Liver (tissue), 9 donors: ENCODE results near the gene EYA4. TPM values are rescaled to one million over a fixed set of nuclear protein-coding genes. Genes with fewer than 3 reads are reported as not detected.

Source experiments
- DNase-seq: peaks from one replicate; pipeline ENCODE4 v3.0.0-alpha.2; 2017; ENCODE audit warnings: low spot score
- H3K27ac ChIP-seq, 2 donors: one replicate each; pipeline ENCODE4 v1.7.0; 2013; ENCODE audit warnings: inconsistent platforms in 2 of 2, low read length in 2 of 2, control low read depth in 1 of 2, low read depth in 1 of 2, mild to moderate bottlenecking in 1 of 2
- H3K27me3 ChIP-seq, 4 donors: one replicate each; pipeline versions ENCODE4 v1.6.1 to v1.7.0; 2013; ENCODE audit warnings: low read length in 3 of 4, inconsistent platforms in 1 of 4, mild to moderate bottlenecking in 1 of 4, moderate library complexity in 1 of 4; ENCODE audit not compliant: control insufficient read depth in 4 of 4, insufficient read depth in 4 of 4
- H3K36me3 ChIP-seq, 4 donors: one replicate each; pipeline versions ENCODE4 v1.6.1 to v1.7.0; 2013; ENCODE audit warnings: low read length in 3 of 4, mild to moderate bottlenecking in 3 of 4, low read depth in 1 of 4, moderate library complexity in 1 of 4; ENCODE audit not compliant: control insufficient read depth in 4 of 4, insufficient read depth in 3 of 4
- H3K4me1 ChIP-seq, 4 donors: one replicate each; pipeline versions ENCODE4 v1.6.1 to v1.7.0; 2013; ENCODE audit warnings: low read length in 3 of 4, mild to moderate bottlenecking in 3 of 4, moderate library complexity in 1 of 4; ENCODE audit not compliant: control insufficient read depth in 4 of 4, insufficient read depth in 4 of 4
- H3K4me3 ChIP-seq, 3 donors: one replicate each; pipeline versions ENCODE4 v1.6.1 to v1.7.0; 2013; ENCODE audit warnings: low read length in 3 of 3, control low read depth in 1 of 3, low read depth in 1 of 3, mild to moderate bottlenecking in 1 of 3
- H3K9ac ChIP-seq, 2 donors: one replicate each; pipeline ENCODE4 v1.7.0; 2013; ENCODE audit warnings: low read length in 2 of 2, mild to moderate bottlenecking in 2 of 2, moderate library complexity in 2 of 2, control low read depth in 1 of 2, low read depth in 1 of 2
- H3K9me3 ChIP-seq, 4 donors: one replicate each; pipeline versions ENCODE4 v1.6.1 to v1.7.0; 2013; ENCODE audit warnings: low read length in 3 of 4; ENCODE audit not compliant: control insufficient read depth in 4 of 4
- ATF3 ChIP-seq: IDR thresholded peaks from 2 replicates; pipeline ENCODE4 v1.6.1; 2016; ENCODE audit warnings: antibody characterized with exemption
- CTCF ChIP-seq: fragments of 150-350 bp; IDR thresholded peaks from 2 replicates; pipeline ENCODE4 v1.5.1; 2017; ENCODE audit warnings: improper control_type of control experiment, low read depth, low read length; ENCODE audit not compliant: missing input control
- EGR1 ChIP-seq, 2 donors: IDR thresholded peaks; 2 replicates each; pipeline ENCODE4 v1.6.1; 2016 to 2018; ENCODE audit warnings: antibody characterized with exemption in 2 of 2, low read depth in 2 of 2
- FOXA1 ChIP-seq: IDR thresholded peaks from 2 replicates; pipeline ENCODE4 v1.6.1; 2016; ENCODE audit warnings: antibody characterized with exemption
- FOXA2 ChIP-seq: IDR thresholded peaks from 2 replicates; pipeline ENCODE4 v1.6.1; 2016; ENCODE audit warnings: antibody characterized with exemption
- HNF4A ChIP-seq, 2 donors: conservative IDR thresholded peaks; 2 replicates each; pipeline ENCODE4 v1.6.1; 2016; ENCODE audit warnings: antibody characterized with exemption in 2 of 2, mild to moderate bottlenecking in 2 of 2
- HNF4G ChIP-seq: IDR thresholded peaks from 2 replicates; pipeline ENCODE4 v1.6.1; 2016; ENCODE audit warnings: antibody characterized with exemption
- JUND ChIP-seq, 2 donors: IDR thresholded peaks; 2 replicates each; pipeline ENCODE4 v1.6.1; 2016; ENCODE audit warnings: antibody characterized with exemption in 2 of 2
- MAX ChIP-seq: IDR thresholded peaks from 2 replicates; pipeline ENCODE4 v1.6.1; 2016; ENCODE audit warnings: antibody characterized with exemption
- NR2F2 ChIP-seq: IDR thresholded peaks from 2 replicates; pipeline ENCODE4 v1.6.1; 2016; ENCODE audit warnings: antibody characterized with exemption
- RAD21 ChIP-seq, 2 donors: IDR thresholded peaks; 2 replicates each; pipeline ENCODE4 v1.6.1; 2016; ENCODE audit warnings: antibody characterized with exemption in 2 of 2, mild to moderate bottlenecking in 2 of 2
- REST ChIP-seq: IDR thresholded peaks from 2 replicates; pipeline ENCODE4 v1.6.1; 2016; ENCODE audit warnings: antibody characterized with exemption, mild to moderate bottlenecking
- RXRA ChIP-seq, 2 donors: IDR thresholded peaks; 2 replicates each; pipeline ENCODE4 v1.6.1; 2017 to 2018; ENCODE audit warnings: antibody characterized with exemption in 2 of 2, mild to moderate bottlenecking in 1 of 2
- SP1 ChIP-seq: IDR thresholded peaks from 2 replicates; pipeline ENCODE4 v1.6.1; 2018; ENCODE audit warnings: antibody characterized with exemption, mild to moderate bottlenecking
- TAF1 ChIP-seq: conservative IDR thresholded peaks from 2 replicates; pipeline ENCODE4 v1.6.1; 2016; ENCODE audit warnings: antibody characterized with exemption, mild to moderate bottlenecking
- ZBTB33 ChIP-seq: IDR thresholded peaks from 2 replicates; pipeline ENCODE4 v1.6.1; 2016; ENCODE audit warnings: antibody characterized with exemption
- WGBS: extraction: QIAGEN DNeasy Blood & Tissue Kit; methylation state at CpG from one replicate; pipeline ENCODE4 v1.1.7; 2013; 5-methylcytosine and 5-hydroxymethylcytosine counted together
- polyA plus RNA-seq, 2 donors: library from polyadenylated mRNA; stranded (reverse) in 1 of 2; unstranded in 1 of 2; fragments of 200-250 nt in 1 of 2; fragments of >200 nt in 1 of 2; fragmentation: Nextera tagmentation in 1 of 2; extraction: Ambion mirVana in 1 of 2; gene quantifications; one replicate each; pipeline versions ENCODE4 v1.2.1 to v1.2.3, GENCODE V29; 2013 to 2015
- total RNA-seq, 2 donors: library from RNA; depleted of rRNA; stranded (reverse); fragments of >200 nt; gene quantifications; one replicate each; pipeline ENCODE4 v1.2.3, GENCODE V29; 2014
- donor health status: healthy.
- donor health status: healthy.
- donor health status: healthy.
- donor health status: healthy.
- donor health status: healthy.

The EYA4 gene
- total and polyA plus RNA-seq, 4 donors = 0.05 to 0.50 TPM; not detected in 2

- Histone ChIP-seq H3K27ac (no peak overlapping the region), H3K4me1 (no peaks in the 10 kb centered on the region), H3K36me3 (no peaks in the 10 kb centered on the region), H3K9ac (no peak overlapping the region), H3K4me3 (no peak overlapping the region), H3K9me3 (no peaks in the 10 kb centered on the region), H3K27me3 (peaks cover 0 to 6% (median 0%) of the 10 kb centered on the region in 4 donors)
- TF ChIP-seq ATF3 (no peak), RXRA (IDR thresholded peaks at IDR 0.05) (no peak), CTCF (no peak), EGR1 (IDR thresholded peaks at IDR 0.05; ENCODE audit: low read depth in 2 of 2) (no peak), ZBTB33 (no peak), NR2F2 (no peak), MAX (no peak), FOXA2 (no peak), SP1 (no peak), HNF4G (no peak), JUND (IDR thresholded peaks at IDR 0.05) (no peak), TAF1 (no peak), REST (no peak), HNF4A (conservative IDR thresholded peaks at IDR 0.05) (no peak)
- no peak for DNase-seq
- 87% methylated on average over 4 of the region's 4 CpGs for WGBS
These were observed 39.9 kb upstream of the EYA4 start for GRCh38 chr6:133201231-133201630.

GRCh38 chr6:133202610-133203343 is 38.4 kb upstream of the EYA4 start:
- Histone ChIP-seq H3K27ac (no peak overlapping the region), H3K4me1 (no peaks in the 10 kb centered on the region), H3K27me3 (peaks cover 0 to 2% (median 0%) of the 10 kb centered on the region in 4 donors), H3K36me3 (no peaks in the 10 kb centered on the region), H3K4me3 (no peak overlapping the region), H3K9me3 (no peaks in the 10 kb centered on the region), H3K9ac (no peak overlapping the region)
- DNase-seq = no peak
- 67% methylated on average over 4 of the region's 4 CpGs for WGBS
- TF ChIP-seq ZBTB33 (no peak), RAD21 (IDR thresholded peaks at IDR 0.05) (no peak), REST (no peak), FOXA1 (no peak), EGR1 (IDR thresholded peaks at IDR 0.05; ENCODE audit: low read depth in 2 of 2) (no peak), ATF3 (no peak), FOXA2 (no peak)
